HG02970 (cell line): ENCODE results near the gene OR5AK2.
"Not testable (repeated sequence)": the region's sequence is repeated elsewhere in the genome, so short reads cannot be mapped to it uniquely, and the experiment has no call there.

Experiments
- ATAC-seq: cut with Tn5 transposase; IDR thresholded peaks from one replicate; pipeline ENCODE4 v1.9.1; 2021; ENCODE audit warnings: mild to moderate bottlenecking, moderate library complexity, moderate number of reproducible peaks; ENCODE audit not compliant: unreplicated experiment, low FRiP score

Gene OR5AK2, protein sequence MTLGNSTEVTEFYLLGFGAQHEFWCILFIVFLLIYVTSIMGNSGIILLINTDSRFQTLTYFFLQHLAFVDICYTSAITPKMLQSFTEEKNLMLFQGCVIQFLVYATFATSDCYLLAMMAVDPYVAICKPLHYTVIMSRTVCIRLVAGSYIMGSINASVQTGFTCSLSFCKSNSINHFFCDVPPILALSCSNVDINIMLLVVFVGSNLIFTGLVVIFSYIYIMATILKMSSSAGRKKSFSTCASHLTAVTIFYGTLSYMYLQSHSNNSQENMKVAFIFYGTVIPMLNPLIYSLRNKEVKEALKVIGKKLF

GRCh38 chr11:56988614-56989013 is at the start of gene OR5AK2:
TSS of gene OR5AK2 (plus strand) at chr11:56988914. CDS start at chr11:56988914, 0 bp downstream.
- no peak for ATAC-seq

DNA sequence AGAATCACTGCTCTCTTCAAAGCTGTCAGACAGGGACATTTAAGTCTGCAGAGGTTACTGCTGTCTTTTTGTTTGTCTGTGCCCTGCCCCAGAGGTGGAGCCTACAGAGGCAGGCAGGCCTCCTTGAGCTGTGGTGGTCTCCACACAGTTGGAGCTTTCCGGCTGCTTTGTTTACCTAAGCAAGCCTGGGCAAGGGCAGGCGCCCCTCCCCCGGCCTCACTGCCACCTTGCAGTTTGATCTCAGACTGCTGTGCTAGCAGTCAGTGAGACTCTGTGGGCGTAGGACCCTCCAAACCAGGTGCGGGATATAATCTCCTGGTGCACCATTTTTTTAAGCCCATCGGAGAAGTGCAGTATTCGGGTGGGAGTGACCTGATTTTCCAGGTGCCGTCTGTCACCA is 43.2 kb upstream of the OR5AK2 start:
- not testable (repeated sequence) for ATAC-seq

DNA sequence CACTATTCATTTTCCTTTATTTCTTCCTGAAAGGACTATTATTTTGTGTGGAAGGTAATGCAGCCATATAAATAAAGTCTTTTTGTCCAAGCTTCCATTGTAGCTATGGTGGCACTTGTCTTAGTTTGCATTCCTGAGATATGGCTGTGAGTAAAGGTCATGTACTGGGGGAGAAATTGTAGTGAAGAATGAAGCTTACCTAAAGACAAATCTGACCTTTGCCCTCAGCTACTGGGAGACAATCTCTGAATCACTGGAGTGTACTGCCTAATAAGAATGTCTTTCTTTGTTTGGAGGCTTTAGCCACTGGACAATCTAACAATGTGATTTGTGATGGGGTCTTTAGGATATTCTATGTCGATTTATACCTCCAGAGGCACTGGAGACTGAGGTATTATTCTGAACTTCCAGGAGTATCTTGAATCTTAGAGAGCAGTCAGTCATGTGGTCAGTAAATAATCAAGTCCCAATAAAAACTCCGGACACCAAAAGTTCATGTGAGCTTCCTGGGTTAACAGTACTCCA is 39.7 kb upstream of the OR5AK2 start:
- no peak for ATAC-seq

GRCh38 chr11:56950510-56950909 is 38.2 kb upstream of the OR5AK2 start:
- no peak for ATAC-seq

GRCh38 chr11:56953907-56954306 is 34.8 kb upstream of the OR5AK2 start:
- not testable (repeated sequence) for ATAC-seq

GRCh38 chr11:56961609-56962008 is 27.1 kb upstream of the OR5AK2 start:
- ATAC-seq: no peak

DNA sequence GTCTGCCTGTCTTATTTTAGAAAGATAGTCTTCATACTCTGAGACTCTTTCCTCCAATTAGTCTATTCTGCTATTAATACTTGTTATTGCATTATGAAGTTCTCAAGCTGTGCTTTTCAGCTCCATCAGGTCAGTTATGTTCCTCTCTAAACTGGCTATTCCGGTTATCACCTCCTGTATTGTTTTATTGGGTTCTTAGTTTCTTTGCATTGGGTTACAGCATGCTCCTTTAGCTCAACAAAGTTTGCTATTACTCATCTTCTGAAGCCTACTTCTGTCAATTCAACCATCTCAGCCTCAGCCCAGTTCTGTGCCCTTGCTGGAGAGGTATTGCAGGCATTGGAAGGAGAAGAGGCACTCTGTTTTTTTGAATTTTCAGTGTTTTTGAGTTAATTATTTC is 21.0 kb upstream of the OR5AK2 start:
- no peak for ATAC-seq

DNA sequence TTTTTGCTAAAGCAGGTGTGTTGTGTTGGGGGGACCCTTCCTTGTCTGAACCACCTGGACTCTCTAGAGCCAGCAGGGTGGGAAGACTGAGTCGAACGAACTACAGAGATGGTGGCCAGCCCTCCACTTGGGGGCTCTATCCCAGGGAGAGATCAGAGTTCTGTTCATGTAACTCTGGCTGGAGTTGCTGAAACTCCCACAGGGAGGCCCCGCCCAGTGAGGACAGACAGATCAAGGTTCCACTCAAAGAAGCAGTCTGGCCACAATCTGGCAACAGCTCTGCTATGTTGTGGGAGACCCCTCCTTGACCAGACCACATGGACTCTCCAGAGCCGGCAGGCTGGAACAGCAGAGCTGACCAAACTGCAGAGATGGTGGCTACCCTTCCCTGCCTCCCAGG is 20.2 kb upstream of the OR5AK2 start:
- ATAC-seq: no peak

DNA sequence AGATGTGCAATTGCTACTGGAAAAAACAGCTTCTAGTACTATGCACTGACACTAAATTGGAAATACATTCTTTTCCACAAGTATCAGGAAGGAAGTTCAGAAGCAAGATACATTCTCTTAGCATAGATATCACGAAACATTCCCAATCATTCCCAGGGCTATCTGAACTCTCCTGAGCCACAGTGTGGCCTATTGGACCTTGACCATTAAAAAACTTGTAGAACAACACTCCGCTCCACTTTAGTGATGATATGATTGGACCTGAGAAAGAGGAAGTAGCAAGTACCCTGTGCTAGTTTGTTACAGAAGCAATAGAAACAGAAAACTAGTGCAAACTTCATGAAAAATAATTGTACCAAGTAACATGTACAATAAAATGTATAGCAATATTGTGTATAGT is 11.4 kb upstream of the OR5AK2 start:
- no peak for ATAC-seq

GRCh38 chr11:56990702-56991101 is 2.0 kb downstream of the OR5AK2 start:
- no peak for ATAC-seq

- no peak for ATAC-seq
These were observed 5.8 kb downstream of the OR5AK2 start for GRCh38 chr11:56994532-56994931.

DNA sequence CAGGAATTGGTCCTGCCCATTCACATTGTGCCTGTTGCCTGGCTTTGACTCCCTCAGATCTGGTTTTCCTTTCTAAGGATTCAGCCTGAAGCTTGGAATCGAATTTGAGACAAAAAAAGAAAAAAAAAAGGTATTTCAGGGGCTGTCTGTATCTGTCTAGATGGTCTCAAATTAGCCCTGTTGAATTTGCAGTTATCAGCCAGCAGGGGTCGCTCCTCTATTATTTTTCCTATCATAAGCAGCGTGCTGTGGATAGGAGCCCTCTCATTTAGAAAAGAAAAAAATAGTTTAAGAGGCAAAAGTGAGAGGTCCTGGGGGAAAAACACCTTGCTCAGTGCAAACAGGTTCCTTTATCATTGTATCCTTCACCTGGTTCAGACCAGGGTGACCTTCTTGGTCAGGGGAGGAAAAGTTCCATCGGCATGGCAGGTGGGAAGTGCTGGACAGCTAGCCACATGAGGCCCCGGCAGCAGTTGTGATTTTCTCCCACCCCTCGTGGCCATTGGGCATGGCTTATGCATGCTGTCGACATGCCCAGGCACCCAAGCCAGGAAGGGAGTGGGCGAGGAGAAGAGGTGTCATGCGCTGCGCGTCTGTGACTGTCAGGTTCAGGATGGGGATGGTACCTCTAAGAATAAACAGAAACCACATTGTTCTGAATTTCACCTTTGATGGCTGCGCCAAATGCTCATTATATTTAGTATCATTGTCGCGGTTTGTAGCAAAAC is 13.1 kb downstream of the OR5AK2 start:
- no peak for ATAC-seq

DNA sequence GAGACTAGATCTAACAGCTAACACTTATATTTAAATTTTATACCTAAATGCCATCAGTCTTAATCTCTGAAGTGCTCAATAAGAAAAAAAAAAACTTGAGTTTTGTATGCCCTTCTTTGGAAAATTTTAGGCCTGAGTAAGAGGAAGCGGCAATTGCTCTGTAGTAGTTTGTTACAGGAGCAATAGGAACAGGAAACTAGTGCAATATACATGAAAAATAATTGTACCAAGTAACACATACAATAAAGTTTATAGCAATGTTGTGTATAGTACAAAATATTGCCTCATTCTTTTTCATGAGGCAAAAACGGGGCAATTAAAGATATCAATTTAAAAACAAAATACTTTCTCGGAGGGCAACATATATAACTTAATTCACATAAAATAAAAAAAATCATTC is 19.7 kb downstream of the OR5AK2 start:
- no peak for ATAC-seq

DNA sequence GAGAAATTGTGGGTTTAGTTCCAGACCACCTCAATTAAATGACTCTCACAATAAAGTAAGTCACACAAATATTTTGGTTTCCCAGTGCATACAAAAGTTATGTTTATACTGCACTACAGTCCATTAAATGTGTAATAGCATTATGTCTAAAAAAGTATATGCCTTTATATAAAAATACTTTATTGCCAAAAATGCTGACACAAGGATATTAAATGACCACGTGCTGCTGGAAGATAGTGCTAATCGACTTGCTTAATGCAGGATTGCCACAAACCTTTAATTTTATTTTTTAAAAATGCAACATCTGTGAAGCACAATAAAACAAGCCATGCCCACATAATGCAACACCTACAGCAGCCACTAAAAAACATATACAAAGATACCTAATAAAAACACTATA is 27.0 kb downstream of the OR5AK2 start:
- no peak for ATAC-seq

GRCh38 chr11:57031556-57031955 is 42.8 kb downstream of the OR5AK2 start:
- no peak for ATAC-seq
